Osteocyte (in vitro differentiated cells): ENCODE results near the gene TENM3. TPM values are rescaled to one million over a fixed set of nuclear protein-coding genes. Genes with fewer than 3 reads are reported as not detected.

Experiments used
- DNase-seq: peaks from one replicate; pipeline ENCODE4 v3.0.0; 2021; ENCODE audit warnings: mixed read lengths; ENCODE audit not compliant: unreplicated experiment; ENCODE audit errors: extremely low spot score
- H3K27ac Mint-ChIP-seq: one replicate; pipeline ENCODE4 v1.8.0; 2021; ENCODE audit warnings: mild to moderate bottlenecking, mixed read lengths; ENCODE audit not compliant: unreplicated experiment
- H3K27me3 Mint-ChIP-seq: one replicate; pipeline ENCODE4 v1.8.0; 2021; ENCODE audit warnings: mixed read lengths; ENCODE audit not compliant: unreplicated experiment
- H3K36me3 Mint-ChIP-seq: one replicate; pipeline ENCODE4 v1.8.0; 2021; ENCODE audit warnings: mixed read lengths; ENCODE audit not compliant: unreplicated experiment
- H3K4me1 Mint-ChIP-seq: one replicate; pipeline ENCODE4 v1.8.0; 2021; ENCODE audit warnings: mixed read lengths; ENCODE audit not compliant: unreplicated experiment
- H3K4me3 Mint-ChIP-seq: one replicate; pipeline ENCODE4 v1.8.0; 2021; ENCODE audit warnings: mild to moderate bottlenecking, moderate library complexity, mixed read lengths; ENCODE audit not compliant: unreplicated experiment
- H3K9me3 Mint-ChIP-seq: one replicate; pipeline ENCODE4 v1.8.0; 2021; ENCODE audit warnings: mixed read lengths; ENCODE audit not compliant: unreplicated experiment
- CTCF ChIP-seq: fragments of 200-600 bp; sonication (generic); IDR thresholded peaks from 2 replicates; pipeline ENCODE4 v1.5.0; 2021; ENCODE audit warnings: antibody characterized with exemption, mild to moderate bottlenecking, moderate library complexity
- total RNA-seq: library from RNA; stranded (reverse); gene quantifications from 2 replicates; pipeline ENCODE4 v1.2.1, GENCODE V29; 2021

The TENM3 gene
- total RNA-seq, 1 donor from 2014 or later = 78.3 TPM

- Mint-ChIP-seq H3K36me3 (peaks cover 1% of the 10 kb centered on the region), H3K4me3 (no peak overlapping the region), H3K27ac (no peak overlapping the region), H3K9me3 (no peaks in the 10 kb centered on the region), H3K4me1 (peaks cover 12% of the 10 kb centered on the region), H3K27me3 (no peaks in the 10 kb centered on the region)
- no peak for TF ChIP-seq CTCF
- DNase-seq = no peak
Observed at GRCh38 chr4:182552948-182553347, 309.7 kb downstream of the TENM3 start.

- H3K4me1 Mint-ChIP-seq = peaks cover 12% of the 10 kb centered on the region
- no peaks in the 10 kb centered on the region for H3K27me3 Mint-ChIP-seq
- H3K36me3 Mint-ChIP-seq = no peaks in the 10 kb centered on the region
- no peak for DNase-seq
- no peak overlapping the region for H3K27ac Mint-ChIP-seq
- H3K9me3 Mint-ChIP-seq = no peaks in the 10 kb centered on the region
- H3K4me3 Mint-ChIP-seq = no peak overlapping the region
- TF ChIP-seq CTCF = no peak
Observed at GRCh38 chr4:182553653-182554052, 310.5 kb downstream of the TENM3 start.

GRCh38 chr4:182554736-182555135 is 311.5 kb downstream of the TENM3 start:
- no peak overlapping the region for H3K4me3 Mint-ChIP-seq
- no peaks in the 10 kb centered on the region for H3K36me3 Mint-ChIP-seq
- H3K27me3 Mint-ChIP-seq = no peaks in the 10 kb centered on the region
- no peak for TF ChIP-seq CTCF
- peaks cover 9% of the 10 kb centered on the region for H3K4me1 Mint-ChIP-seq
- H3K27ac Mint-ChIP-seq = no peak overlapping the region
- no peak for DNase-seq
- H3K9me3 Mint-ChIP-seq = no peaks in the 10 kb centered on the region

- Mint-ChIP-seq H3K27ac (no peak overlapping the region), H3K36me3 (no peaks in the 10 kb centered on the region), H3K4me3 (no peak overlapping the region), H3K9me3 (no peaks in the 10 kb centered on the region), H3K27me3 (no peaks in the 10 kb centered on the region), H3K4me1 (peaks cover 13% of the 10 kb centered on the region)
- TF ChIP-seq CTCF = no peak
- no peak for DNase-seq
Observed at GRCh38 chr4:182555997-182556418, 312.8 kb downstream of the TENM3 start.

GRCh38 chr4:182556580-182556979 is 313.4 kb downstream of the TENM3 start:
- TF ChIP-seq CTCF = no peak
- H3K4me3 Mint-ChIP-seq = no peak overlapping the region
- no peak overlapping the region for H3K27ac Mint-ChIP-seq
- no peaks in the 10 kb centered on the region for H3K9me3 Mint-ChIP-seq
- no peaks in the 10 kb centered on the region for H3K36me3 Mint-ChIP-seq
- no peak for DNase-seq
- no peaks in the 10 kb centered on the region for H3K27me3 Mint-ChIP-seq
- H3K4me1 Mint-ChIP-seq = peaks cover 13% of the 10 kb centered on the region
